Trophoblast cell (in vitro differentiated cells and primary cell): ENCODE measurements around the gene GRM4.

Experiments
- DNase-seq, 2 donors: peaks; one replicate each; pipeline ENCODE4 v3.0.0-alpha.2; 2016
- H2AFZ ChIP-seq: 2 replicates; pipeline ENCODE4 v1.6.1; 2013; ENCODE audit warnings: low read length, moderate library complexity, mild to moderate bottlenecking; ENCODE audit not compliant: insufficient read depth, poor library complexity
- H2AK5ac ChIP-seq: 2 replicates; pipeline ENCODE4 v1.6.1; 2013; ENCODE audit warnings: mild to moderate bottlenecking, low read length
- H2BK120ac ChIP-seq: 2 replicates; pipeline ENCODE4 v1.6.1; 2013; ENCODE audit warnings: low read length, mild to moderate bottlenecking, moderate library complexity; ENCODE audit not compliant: insufficient read depth, poor library complexity
- H2BK12ac ChIP-seq: 2 replicates; pipeline ENCODE4 v1.6.1; 2013; ENCODE audit warnings: mild to moderate bottlenecking, low read length, moderate library complexity
- H2BK5ac ChIP-seq: 2 replicates; pipeline ENCODE4 v1.6.1; 2013; ENCODE audit warnings: low read length, low read depth, moderate library complexity, mild to moderate bottlenecking; ENCODE audit not compliant: poor library complexity
- H3K14ac ChIP-seq: 2 replicates; pipeline ENCODE4 v1.6.1; 2013; ENCODE audit warnings: mild to moderate bottlenecking, low read length
- H3K18ac ChIP-seq: 2 replicates; pipeline ENCODE4 v1.6.1; 2013; ENCODE audit warnings: mild to moderate bottlenecking, low read length
- H3K23ac ChIP-seq: 2 replicates; pipeline ENCODE4 v1.6.1; 2013; ENCODE audit warnings: low read length
- H3K27ac ChIP-seq: 2 replicates; pipeline ENCODE4 v1.5.1; 2013; ENCODE audit warnings: low read depth, mild to moderate bottlenecking, inconsistent platforms, low read length, moderate library complexity
- H3K27me3 ChIP-seq: 2 replicates; pipeline ENCODE4 v1.6.1; 2013; ENCODE audit warnings: inconsistent platforms, mild to moderate bottlenecking, low read length, moderate library complexity; ENCODE audit not compliant: insufficient read depth
- H3K36me3 ChIP-seq, 2 experiments: 1 replicate in 1 of 2; 2 replicates in 1 of 2; pipeline ENCODE4 v1.6.1; 2013; ENCODE audit warnings: low read length in 2 of 2, mild to moderate bottlenecking in 2 of 2, moderate library complexity in 1 of 2; ENCODE audit not compliant: insufficient read depth in 2 of 2, control insufficient read depth in 1 of 2
- H3K4ac ChIP-seq: 2 replicates; pipeline ENCODE4 v1.6.1; 2013; ENCODE audit warnings: low read depth, mild to moderate bottlenecking, low read length, moderate library complexity
- H3K4me1 ChIP-seq, 2 experiments: 1 replicate in 1 of 2; 2 replicates in 1 of 2; pipeline ENCODE4 v1.6.1; 2013; ENCODE audit warnings: low read length in 2 of 2, mild to moderate bottlenecking in 2 of 2, moderate library complexity in 1 of 2; ENCODE audit not compliant: insufficient read depth in 2 of 2, control insufficient read depth in 1 of 2
- H3K4me2 ChIP-seq: 2 replicates; pipeline ENCODE4 v1.6.1; 2013; ENCODE audit warnings: inconsistent platforms, mild to moderate bottlenecking, low read length, moderate library complexity
- H3K4me3 ChIP-seq: 2 replicates; pipeline ENCODE4 v1.5.1; 2013; ENCODE audit warnings: mild to moderate bottlenecking, low read depth, low read length, inconsistent platforms
- H3K79me1 ChIP-seq: one replicate; pipeline ENCODE4 v1.6.1; 2013; ENCODE audit warnings: low read length
- H3K79me2 ChIP-seq: 2 replicates; pipeline ENCODE4 v1.6.1; 2013; ENCODE audit warnings: low read length, mild to moderate bottlenecking; ENCODE audit not compliant: control insufficient read depth, insufficient read depth, poor library complexity
- H3K9ac ChIP-seq: 2 replicates; pipeline ENCODE4 v1.6.1; 2013; ENCODE audit warnings: mild to moderate bottlenecking, low read length
- H3K9me3 ChIP-seq: 2 replicates; pipeline ENCODE4 v1.6.1; 2013; ENCODE audit warnings: low read depth, mild to moderate bottlenecking, control low read depth, inconsistent platforms, low read length; ENCODE audit not compliant: insufficient read depth
- H4K12ac ChIP-seq: 2 replicates; pipeline ENCODE4 v1.6.1; 2013; ENCODE audit warnings: low read depth, mild to moderate bottlenecking, low read length, moderate library complexity
- H4K8ac ChIP-seq: 2 replicates; pipeline ENCODE4 v1.6.1; 2013; ENCODE audit warnings: low read depth, mild to moderate bottlenecking, low read length, moderate library complexity
- H4K91ac ChIP-seq: one replicate; pipeline ENCODE4 v1.6.1; 2013; ENCODE audit warnings: low read depth, mild to moderate bottlenecking, low read length, moderate library complexity
- WGBS: extraction: QIAGEN DNeasy Blood & Tissue Kit; methylation state at CpG from one replicate; pipeline ENCODE4 v1.1.7; 2013; ENCODE audit warnings: missing lambda C conversion rate; ENCODE audit not compliant: insufficient read length, insufficient coverage; ENCODE audit errors: extremely low coverage; 5-methylcytosine and 5-hydroxymethylcytosine counted together

GRM4 gene

DNA sequence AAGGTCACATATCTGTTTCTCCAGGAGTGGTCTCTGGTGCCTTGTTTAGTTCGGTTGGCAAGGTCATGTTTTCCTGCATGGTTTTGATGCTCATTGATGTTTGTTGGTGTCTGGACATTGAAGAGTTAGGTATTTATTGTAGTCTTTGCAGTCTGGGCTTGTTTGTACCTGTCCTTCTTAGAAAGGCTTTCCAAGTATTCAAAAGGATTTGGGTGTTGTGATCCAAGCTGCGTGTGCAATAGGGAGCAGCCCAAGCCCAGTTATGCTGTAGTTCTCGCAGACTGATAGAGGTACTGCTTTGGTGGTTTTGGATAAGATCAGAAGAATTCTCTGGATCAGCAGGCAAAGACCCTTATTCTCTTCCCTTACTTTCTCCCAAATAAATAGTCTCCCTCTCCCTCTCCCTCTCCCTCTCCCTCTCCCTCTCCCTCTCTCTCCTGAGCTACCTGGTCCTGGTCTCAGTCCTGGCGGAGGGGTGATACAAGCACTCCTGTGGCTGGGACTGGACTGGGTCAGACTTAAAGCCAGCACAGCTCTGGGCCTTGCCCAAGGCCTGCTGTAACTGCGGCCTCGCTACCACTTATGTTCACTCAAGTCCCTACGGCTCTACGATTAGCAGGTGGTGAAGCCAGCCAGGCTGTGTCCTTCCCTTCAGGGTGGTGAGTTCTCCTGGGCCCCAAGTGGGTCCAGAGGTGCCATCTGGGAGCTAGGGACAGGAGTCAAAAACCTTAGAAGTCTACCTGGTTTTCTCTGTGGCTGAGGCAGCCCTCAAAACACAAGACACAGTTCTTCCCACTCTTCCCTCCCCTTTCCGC is 27.3 kb upstream of the GRM4 start:
- Histone ChIP-seq H3K27me3 (no peaks in the 10 kb centered on the region), H2BK12ac (no peak overlapping the region), H4K8ac (no peak overlapping the region), H3K14ac (no peak overlapping the region), H3K9ac (no peak overlapping the region), H3K79me2 (no peaks in the 10 kb centered on the region), H3K79me1 (no peaks in the 10 kb centered on the region), H2BK5ac (no peak overlapping the region), H3K4me2 (no peak overlapping the region), H2AK5ac (no peak overlapping the region), H3K27ac (no peak overlapping the region), H2AFZ (no peak overlapping the region), H4K12ac (no peak overlapping the region), H3K4ac (no peak overlapping the region), H3K4me1 (no peaks in the 10 kb centered on the region), H3K23ac (no peak overlapping the region), H3K18ac (no peak overlapping the region), H3K9me3 (peaks cover 4% of the 10 kb centered on the region), H3K4me3 (no peak overlapping the region), H2BK120ac (no peak overlapping the region), H3K36me3 (no peaks in the 10 kb centered on the region), H4K91ac (no peak overlapping the region)
- DNase-seq: no peak
- no CpG with 5 or more reads among the region's 9 CpGs for WGBS

DNA sequence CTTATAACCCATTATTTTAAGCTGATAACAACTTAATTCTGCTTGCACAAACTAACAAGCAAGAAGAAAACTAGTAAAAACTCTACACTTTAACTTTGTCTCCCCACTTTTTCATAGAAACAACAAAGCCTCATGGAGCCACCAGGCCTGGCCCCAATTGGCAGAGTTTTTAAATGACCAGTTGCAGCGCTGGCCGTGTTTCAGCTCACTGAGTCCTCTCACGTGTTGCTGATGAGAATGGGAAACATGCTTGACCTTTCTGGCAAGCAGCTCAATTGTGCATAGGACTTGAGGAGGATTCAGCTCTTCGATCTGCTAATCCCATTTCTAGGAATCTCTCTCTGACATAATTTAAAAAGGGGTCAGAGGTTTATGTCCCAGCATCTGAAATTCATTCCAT is 24.5 kb upstream of the GRM4 start:
- Histone ChIP-seq H3K27me3 (no peaks in the 10 kb centered on the region), H3K36me3 (no peaks in the 10 kb centered on the region), H4K91ac (no peak overlapping the region)

DNA sequence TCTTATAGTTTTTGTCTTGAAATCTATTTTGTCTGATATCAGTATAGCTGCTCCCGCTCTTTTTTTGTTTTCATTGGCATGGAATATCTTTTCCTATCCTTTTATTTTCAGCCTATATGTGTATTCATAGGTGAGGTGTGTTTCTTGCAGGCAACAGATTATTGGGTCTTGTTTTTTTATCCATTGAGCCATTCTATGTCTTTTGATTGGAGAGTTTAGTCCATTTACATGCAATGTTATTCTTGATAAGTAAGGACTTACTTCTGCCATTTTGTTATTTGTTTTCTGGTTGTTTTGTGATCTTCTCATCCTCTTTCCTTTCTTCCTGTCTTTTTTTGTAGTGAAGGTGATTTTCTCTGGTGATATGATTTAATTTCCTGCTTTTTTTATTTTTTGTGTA is 24.0 kb upstream of the GRM4 start:
- H4K8ac ChIP-seq: no peak overlapping the region
- no peaks in the 10 kb centered on the region for H3K9me3 ChIP-seq
- WGBS: no CpG with 5 or more reads among the region's 1 CpG
- no peak overlapping the region for H4K12ac ChIP-seq
- no peak overlapping the region for H4K91ac ChIP-seq
- no peak overlapping the region for H2BK5ac ChIP-seq
- H3K18ac ChIP-seq: no peak overlapping the region
- no peak overlapping the region for H3K9ac ChIP-seq
- H2AK5ac ChIP-seq: no peak overlapping the region
- no peak overlapping the region for H3K14ac ChIP-seq
- no peak overlapping the region for H2AFZ ChIP-seq
- no peaks in the 10 kb centered on the region for H3K4me1 ChIP-seq
- H3K4ac ChIP-seq: no peak overlapping the region
- no peaks in the 10 kb centered on the region for H3K36me3 ChIP-seq
- H3K4me2 ChIP-seq: no peak overlapping the region
- no peak overlapping the region for H3K27ac ChIP-seq
- no peak overlapping the region for H3K4me3 ChIP-seq
- H3K23ac ChIP-seq: no peak overlapping the region
- H3K27me3 ChIP-seq: no peaks in the 10 kb centered on the region
- H2BK120ac ChIP-seq: no peak overlapping the region
- no peak for DNase-seq
- H3K79me1 ChIP-seq: no peaks in the 10 kb centered on the region
- no peaks in the 10 kb centered on the region for H3K79me2 ChIP-seq
- no peak overlapping the region for H2BK12ac ChIP-seq

More for the DNA sequence above, 24.5 kb upstream of the GRM4 start:
- Histone ChIP-seq H4K8ac (no peak overlapping the region), H4K12ac (no peak overlapping the region), H3K18ac (no peak overlapping the region), H3K79me1 (no peaks in the 10 kb centered on the region), H3K14ac (no peak overlapping the region), H2AK5ac (no peak overlapping the region), H3K4me3 (no peak overlapping the region), H3K9ac (no peak overlapping the region), H3K79me2 (no peaks in the 10 kb centered on the region), H2AFZ (no peak overlapping the region), H2BK12ac (no peak overlapping the region), H2BK5ac (no peak overlapping the region), H3K4me1 (no peaks in the 10 kb centered on the region), H2BK120ac (no peak overlapping the region), H3K4ac (no peak overlapping the region), H3K27ac (no peak overlapping the region), H3K4me2 (no peak overlapping the region), H3K23ac (no peak overlapping the region), H3K9me3 (no peaks in the 10 kb centered on the region)
- no CpG with 5 or more reads among the region's 4 CpGs for WGBS
- no peak for DNase-seq

DNA sequence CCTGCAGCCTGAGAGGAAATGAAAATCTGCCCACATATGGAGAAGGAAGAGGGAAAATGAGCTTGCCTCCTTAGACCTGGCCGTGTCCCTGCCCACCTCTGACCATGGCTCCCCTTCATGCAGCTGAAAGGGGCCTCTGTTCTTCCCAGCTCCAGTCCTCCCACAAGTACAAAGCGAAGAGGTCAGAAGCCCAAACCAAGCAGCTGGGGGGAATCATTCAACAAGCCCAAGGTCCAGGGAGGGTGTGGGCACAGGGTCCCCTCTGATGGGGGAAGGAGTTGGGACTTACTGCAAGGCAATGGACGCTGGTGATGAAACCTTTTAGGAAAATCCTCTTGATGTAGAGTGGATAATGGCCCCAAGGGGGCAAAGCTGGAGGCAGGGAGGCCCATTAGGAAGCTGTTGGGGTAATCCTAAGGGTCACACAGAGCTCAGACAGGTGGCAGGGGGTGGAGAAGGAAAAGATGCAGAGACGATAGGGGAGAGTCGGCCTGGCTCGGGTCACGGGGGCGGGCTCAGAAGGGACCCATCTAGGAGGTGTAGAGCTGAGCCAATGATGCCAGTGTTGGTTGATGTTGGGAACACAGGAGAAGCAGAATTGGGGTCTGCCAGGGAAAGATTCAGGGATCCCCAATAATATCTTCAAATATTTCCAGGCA is 16.1 kb upstream of the GRM4 start:
- no peak overlapping the region for H3K23ac ChIP-seq
- no peak overlapping the region for H4K12ac ChIP-seq
- no peak overlapping the region for H3K4me2 ChIP-seq
- no peaks in the 10 kb centered on the region for H3K79me2 ChIP-seq
- peaks cover 4% of the 10 kb centered on the region for H3K9me3 ChIP-seq
- H3K4ac ChIP-seq: no peak overlapping the region
- H3K4me1 ChIP-seq: no peaks in the 10 kb centered on the region
- no peak overlapping the region for H4K91ac ChIP-seq
- H3K36me3 ChIP-seq: no peaks in the 10 kb centered on the region
- no peak overlapping the region for H3K18ac ChIP-seq
- H2BK5ac ChIP-seq: no peak overlapping the region
- H3K27me3 ChIP-seq: no peaks in the 10 kb centered on the region
- no peak overlapping the region for H2AK5ac ChIP-seq
- H2BK120ac ChIP-seq: no peak overlapping the region
- H3K27ac ChIP-seq: no peak overlapping the region
- H3K9ac ChIP-seq: no peak overlapping the region
- H3K4me3 ChIP-seq: no peak overlapping the region
- WGBS: no CpG with 5 or more reads among the region's 8 CpGs
- no peak for DNase-seq
- H3K79me1 ChIP-seq: no peaks in the 10 kb centered on the region
- no peak overlapping the region for H4K8ac ChIP-seq
- H2BK12ac ChIP-seq: no peak overlapping the region
- H3K14ac ChIP-seq: no peak overlapping the region
- no peak overlapping the region for H2AFZ ChIP-seq
